Mesenchymal stem cell (in vitro differentiated cells and primary cell): ENCODE data around the gene RAB29.

Experiments used
- DNase-seq: peaks from one replicate; pipeline ENCODE4 v3.0.0-alpha.2; 2013
- H2AFZ ChIP-seq: one replicate; pipeline ENCODE4 v1.6.1; 2013; ENCODE audit warnings: low read depth, mild to moderate bottlenecking, control low read depth, inconsistent platforms, low read length, moderate library complexity
- H2AK5ac ChIP-seq: 2 replicates; pipeline ENCODE4 v1.6.1; 2013; ENCODE audit warnings: low read length, moderate library complexity, mild to moderate bottlenecking, inconsistent platforms; ENCODE audit not compliant: severe bottlenecking
- H2BK120ac ChIP-seq: one replicate; pipeline ENCODE4 v1.6.1; 2013; ENCODE audit warnings: low read depth, mild to moderate bottlenecking, inconsistent platforms, low read length, moderate library complexity
- H2BK12ac ChIP-seq, 2 experiments: one replicate each; pipeline ENCODE4 v1.6.1; 2013; ENCODE audit warnings: inconsistent platforms in 2 of 2, low read length in 2 of 2, mild to moderate bottlenecking in 2 of 2, moderate library complexity in 2 of 2, control low read depth in 1 of 2
- H2BK15ac ChIP-seq: one replicate; pipeline ENCODE4 v1.6.1; 2013; ENCODE audit warnings: mild to moderate bottlenecking, low read depth, inconsistent platforms; ENCODE audit not compliant: poor library complexity, severe bottlenecking
- H2BK5ac ChIP-seq: 2 replicates; pipeline ENCODE4 v1.6.1; 2013; ENCODE audit warnings: low read depth, mild to moderate bottlenecking, low read length, control low read depth, inconsistent platforms; ENCODE audit not compliant: poor library complexity, severe bottlenecking
- H3K14ac ChIP-seq, 2 experiments: one replicate each; pipeline ENCODE4 v1.6.1; 2013; ENCODE audit warnings: inconsistent platforms in 2 of 2, low read length in 2 of 2, control low read depth in 1 of 2, mild to moderate bottlenecking in 1 of 2, moderate library complexity in 1 of 2
- H3K18ac ChIP-seq, 2 experiments: one replicate each; pipeline ENCODE4 v1.6.1; 2013; ENCODE audit warnings: inconsistent platforms in 2 of 2, low read length in 2 of 2, control low read depth in 1 of 2, low read depth in 1 of 2, mild to moderate bottlenecking in 1 of 2
- H3K23ac ChIP-seq, 2 experiments: one replicate each; pipeline ENCODE4 v1.6.1; 2013; ENCODE audit warnings: inconsistent platforms in 2 of 2, low read length in 2 of 2, mild to moderate bottlenecking in 2 of 2, moderate library complexity in 2 of 2, control low read depth in 1 of 2
- H3K27ac ChIP-seq: 2 replicates; pipeline ENCODE4 v1.5.1; 2013; ENCODE audit warnings: mild to moderate bottlenecking, moderate library complexity, low read length, control low read depth, inconsistent platforms; ENCODE audit not compliant: poor library complexity, severe bottlenecking
- H3K27me3 ChIP-seq, 2 experiments: 2 replicates each; pipeline versions ENCODE4 v1.6.1 to v1.7.0; 2013; ENCODE audit warnings: low read length in 2 of 2, mild to moderate bottlenecking in 2 of 2, moderate library complexity in 2 of 2, control low read depth in 1 of 2, inconsistent platforms in 1 of 2; ENCODE audit not compliant: control insufficient read depth in 1 of 2, insufficient read depth in 1 of 2
- H3K36me3 ChIP-seq, 2 experiments: 2 replicates each; pipeline versions ENCODE4 v1.6.1 to v1.7.0; 2013; ENCODE audit warnings: low read length in 2 of 2, control low read depth in 1 of 2, inconsistent platforms in 1 of 2, low read depth in 1 of 2, mild to moderate bottlenecking in 1 of 2; ENCODE audit not compliant: insufficient read depth in 2 of 2, control insufficient read depth in 1 of 2
- H3K4ac ChIP-seq, 2 experiments: one replicate each; pipeline ENCODE4 v1.6.1; 2013; ENCODE audit warnings: inconsistent platforms in 2 of 2, low read length in 2 of 2, mild to moderate bottlenecking in 2 of 2, moderate library complexity in 2 of 2, control low read depth in 1 of 2, low read depth in 1 of 2
- H3K4me1 ChIP-seq: 2 replicates; pipeline ENCODE4 v1.6.1; 2013; ENCODE audit warnings: low read depth, low read length, control low read depth; ENCODE audit not compliant: control insufficient read depth, insufficient read depth
- H3K4me2 ChIP-seq: 2 replicates; pipeline ENCODE4 v1.6.1; 2013; ENCODE audit warnings: low read length, mild to moderate bottlenecking, inconsistent platforms; ENCODE audit not compliant: poor library complexity, severe bottlenecking
- H3K4me3 ChIP-seq, 2 experiments: 2 replicates each; pipeline versions ENCODE4 v1.5.1 to v1.7.0; 2013; ENCODE audit warnings: low read length in 2 of 2, mild to moderate bottlenecking in 2 of 2, control low read depth in 1 of 2, low read depth in 1 of 2; ENCODE audit not compliant: insufficient read depth in 1 of 2
- H3K79me1 ChIP-seq: replicated peaks from 2 replicates; pipeline ENCODE4 v1.6.1; 2013; ENCODE audit warnings: mild to moderate bottlenecking, control low read depth, low read length, inconsistent platforms; ENCODE audit not compliant: poor library complexity, severe bottlenecking
- H3K9ac ChIP-seq: 2 replicates; pipeline ENCODE4 v1.7.0; 2013; ENCODE audit warnings: mild to moderate bottlenecking, low read length, moderate library complexity
- H3K9me3 ChIP-seq: 2 replicates; pipeline ENCODE4 v1.7.0; 2013; ENCODE audit warnings: mild to moderate bottlenecking, low read length; ENCODE audit not compliant: control insufficient read depth
- H4K8ac ChIP-seq: one replicate; pipeline ENCODE4 v1.6.1; 2013; ENCODE audit warnings: inconsistent platforms, mild to moderate bottlenecking, low read length, moderate library complexity
- H4K91ac ChIP-seq: one replicate; pipeline ENCODE4 v1.6.1; 2013; ENCODE audit warnings: mild to moderate bottlenecking, low read length, inconsistent platforms
- WGBS: methylation state at CpG from one replicate; pipeline ENCODE4 v1.1.7; 2013; ENCODE audit warnings: mixed read lengths; 5-methylcytosine and 5-hydroxymethylcytosine counted together

The RAB29 gene

DNA sequence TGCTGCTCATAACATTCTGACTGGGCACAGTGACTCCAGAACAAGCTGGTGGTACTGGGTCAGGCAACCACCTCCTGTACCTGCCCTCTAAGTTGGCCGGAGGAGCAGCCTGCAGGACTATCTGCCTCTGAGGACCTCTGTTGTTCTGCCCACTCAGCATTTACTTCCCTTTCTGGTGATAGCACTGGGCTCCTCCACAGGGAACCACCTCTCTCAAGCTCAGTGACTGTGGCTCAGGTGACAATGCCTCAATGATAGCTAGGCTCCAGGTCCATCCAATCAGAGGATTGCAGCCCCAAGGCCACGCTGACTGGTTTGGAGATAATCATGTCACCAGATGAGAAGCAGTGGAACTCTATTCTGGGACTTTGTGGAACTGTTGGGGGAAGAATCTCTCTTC lies 21.9 kb upstream of the RAB29 start:
- Histone ChIP-seq H3K9ac (no peak overlapping the region), H3K27ac (no peak overlapping the region), H3K4me1 (peaks cover 12% of the 10 kb centered on the region), H3K18ac (no peak overlapping the region), H3K4me2 (no peak overlapping the region), H3K36me3 (peaks cover 68 to 77% of the 10 kb centered on the region in 2 experiments), H3K27me3 (no peaks in the 10 kb centered on the region), H3K9me3 (no peaks in the 10 kb centered on the region), H2BK12ac (no peak overlapping the region), H3K4ac (no peak overlapping the region), H2BK5ac (no peak overlapping the region), H2BK15ac (no peak overlapping the region), H3K4me3 (no peak overlapping the region), H2BK120ac (no peak overlapping the region), H2AK5ac (no peak overlapping the region), H4K8ac (no peak overlapping the region), H3K79me1 (peaks cover 14% of the 10 kb centered on the region), H3K14ac (no peak overlapping the region), H2AFZ (no peak overlapping the region), H3K23ac (no peak overlapping the region), H4K91ac (no peak overlapping the region)
- WGBS, result 94% methylated on average over 2 of the region's 2 CpGs
- no peak for DNase-seq

DNA sequence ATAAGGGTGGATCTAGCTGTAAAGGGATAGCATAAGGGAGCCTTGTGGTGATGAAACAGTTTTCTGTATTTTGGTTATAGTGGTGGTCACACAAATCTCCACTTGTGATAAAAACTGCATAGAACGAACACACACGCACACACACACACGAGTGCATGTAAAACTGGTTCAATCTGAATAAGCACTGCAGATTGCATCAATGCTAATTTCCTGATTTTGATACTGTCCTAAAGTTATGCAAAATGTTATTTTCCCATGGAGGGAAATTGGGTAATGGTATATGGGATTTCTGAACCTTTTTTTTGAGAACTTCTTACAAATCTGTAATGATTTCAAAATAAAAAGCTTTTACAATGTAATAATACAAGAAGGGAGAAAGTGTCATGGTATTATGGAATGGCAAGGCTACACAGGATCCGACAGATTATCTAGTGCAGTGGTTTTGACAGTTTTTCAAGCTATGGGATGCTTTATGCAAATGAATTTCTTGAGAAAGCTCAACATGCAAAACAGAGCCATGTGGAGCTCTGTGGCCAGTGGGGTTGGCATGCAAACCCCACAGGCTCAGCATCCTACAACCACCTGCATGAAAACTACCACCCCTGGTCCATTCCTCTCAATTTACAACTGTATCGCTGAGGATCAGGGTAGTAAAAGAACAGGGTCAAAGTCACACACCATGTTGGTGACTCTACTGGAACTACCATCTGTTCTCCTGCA lies 18.9 kb upstream of the RAB29 start:
- Histone ChIP-seq H2AK5ac (no peak overlapping the region), H2BK5ac (no peak overlapping the region), H4K8ac (no peak overlapping the region), H3K4ac (no peak overlapping the region), H2BK12ac (no peak overlapping the region), H2BK120ac (no peak overlapping the region), H3K14ac (no peak overlapping the region), H3K23ac (no peak overlapping the region), H3K27me3 (no peaks in the 10 kb centered on the region), H3K18ac (no peak overlapping the region), H3K79me1 (no peaks in the 10 kb centered on the region), H3K4me2 (no peak overlapping the region), H3K27ac (no peak overlapping the region), H3K9ac (no peak overlapping the region), H3K9me3 (no peaks in the 10 kb centered on the region), H2AFZ (no peak overlapping the region), H2BK15ac (no peak overlapping the region), H3K4me1 (peaks cover 1% of the 10 kb centered on the region), H3K36me3 (peaks cover 60 to 92% of the 10 kb centered on the region in 2 experiments), H4K91ac (no peak overlapping the region), H3K4me3 (no peak overlapping the region)
- 80% methylated on average over 5 of the region's 5 CpGs for WGBS
- no peak for DNase-seq

DNA sequence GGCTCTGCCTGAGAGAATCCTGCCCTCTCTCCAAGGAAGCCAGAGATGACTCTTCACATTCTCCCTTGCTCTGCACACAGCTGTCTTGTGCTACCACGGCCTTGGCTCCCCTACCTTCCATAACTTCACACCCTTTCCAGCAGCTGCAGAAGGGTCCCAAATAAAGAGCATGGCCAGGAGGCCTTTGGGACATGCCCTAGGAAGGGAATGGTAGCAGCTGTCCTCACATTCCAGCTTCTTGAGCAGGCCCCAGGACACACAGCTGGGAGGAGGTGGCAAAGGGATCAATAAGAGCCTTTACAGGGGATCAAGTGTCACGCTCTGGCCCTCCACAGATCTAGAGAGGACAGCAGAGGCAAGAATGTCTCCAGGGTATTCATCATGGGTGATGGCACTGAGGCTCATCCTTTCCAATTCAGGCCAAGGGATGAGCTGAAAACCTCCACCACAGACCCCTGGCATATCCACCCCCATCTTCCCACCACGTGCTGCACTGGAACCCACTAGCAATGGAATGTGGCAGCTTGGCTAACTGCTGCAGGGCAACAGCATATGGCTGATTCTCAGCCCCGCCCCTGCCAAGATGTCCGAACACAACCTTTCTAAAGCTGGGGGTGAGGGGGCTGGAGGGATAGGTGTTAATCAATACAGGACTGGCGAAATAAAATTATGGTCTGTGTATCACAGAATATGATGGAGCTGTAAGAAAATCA lies 17.8 kb upstream of the RAB29 start:
- no peak overlapping the region for H2AFZ ChIP-seq
- no peak overlapping the region for H3K9ac ChIP-seq
- no peaks in the 10 kb centered on the region for H3K79me1 ChIP-seq
- no peak overlapping the region for H2BK5ac ChIP-seq
- H3K18ac ChIP-seq, result no peak overlapping the region
- peaks cover 51 to 82% of the 10 kb centered on the region in 2 experiments for H3K36me3 ChIP-seq
- no peak overlapping the region for H3K14ac ChIP-seq
- no peak overlapping the region for H3K4me3 ChIP-seq
- no peak overlapping the region for H2BK15ac ChIP-seq
- H4K91ac ChIP-seq, result no peak overlapping the region
- no peak overlapping the region for H2AK5ac ChIP-seq
- no peak overlapping the region for H2BK120ac ChIP-seq
- no peak for DNase-seq
- H4K8ac ChIP-seq, result no peak overlapping the region
- no peak overlapping the region for H3K4ac ChIP-seq
- no peaks in the 10 kb centered on the region for H3K4me1 ChIP-seq
- WGBS, result 88% methylated on average over 6 of the region's 6 CpGs
- no peak overlapping the region for H3K4me2 ChIP-seq
- peak overlapping the region in 1 of 2 experiments; percentile 70 for H3K23ac ChIP-seq
- no peak overlapping the region for H3K27ac ChIP-seq
- no peaks in the 10 kb centered on the region for H3K9me3 ChIP-seq
- no peak overlapping the region for H2BK12ac ChIP-seq
- H3K27me3 ChIP-seq, result no peaks in the 10 kb centered on the region

DNA sequence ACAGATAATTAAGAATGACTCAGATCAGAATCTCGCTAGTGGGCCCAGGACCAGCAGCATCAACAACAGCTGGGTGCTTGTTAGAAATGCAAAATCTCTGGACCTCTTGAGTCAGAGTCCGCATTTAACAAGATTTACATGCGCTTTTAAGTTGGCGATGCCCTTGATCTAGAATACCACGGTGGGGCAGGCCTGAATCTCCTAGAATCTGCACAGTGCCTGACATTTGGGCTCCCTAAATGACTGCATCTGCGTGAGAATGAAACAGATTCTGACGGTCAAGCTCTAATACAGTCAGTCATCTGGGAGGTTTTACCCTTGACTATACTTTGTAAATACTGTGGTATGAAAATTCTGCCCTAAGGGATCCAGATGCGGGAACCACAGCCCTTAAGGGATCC lies 17.2 kb upstream of the RAB29 start:
- H2BK120ac ChIP-seq, result no peak overlapping the region
- H2BK15ac ChIP-seq, result no peak overlapping the region
- WGBS, result 98% methylated on average over 8 of the region's 8 CpGs
- no peaks in the 10 kb centered on the region for H3K9me3 ChIP-seq
- H2BK5ac ChIP-seq, result no peak overlapping the region
- no peak overlapping the region for H4K8ac ChIP-seq
- no peak overlapping the region for H4K91ac ChIP-seq
- no peaks in the 10 kb centered on the region for H3K79me1 ChIP-seq
- no peak overlapping the region for H3K14ac ChIP-seq
- no peak overlapping the region for H3K23ac ChIP-seq
- H3K27me3 ChIP-seq, result no peaks in the 10 kb centered on the region
- H2BK12ac ChIP-seq, result no peak overlapping the region
- no peak overlapping the region for H2AFZ ChIP-seq
- H3K9ac ChIP-seq, result no peak overlapping the region
- no peak overlapping the region for H3K4ac ChIP-seq
- H3K4me3 ChIP-seq, result no peak overlapping the region
- H3K18ac ChIP-seq, result no peak overlapping the region
- H3K36me3 ChIP-seq, result peaks cover 45 to 75% of the 10 kb centered on the region in 2 experiments
- DNase-seq, result no peak
- no peaks in the 10 kb centered on the region for H3K4me1 ChIP-seq
- H3K27ac ChIP-seq, result no peak overlapping the region
- H2AK5ac ChIP-seq, result no peak overlapping the region
- H3K4me2 ChIP-seq, result no peak overlapping the region
